Stimulated activated naive CD8-positive, alpha-beta T cell treated with anti-CD3 and anti-CD28 coated beads, Interleukin-15, amount 100 ng/mL, for 72 hours (primary cell): ENCODE results near the gene CD82.

Experiments
- ATAC-seq: fragments of 150-1000 bp; cut with Tn5 transposase; 2 replicates; pipeline ENCODE4 v1.10.0; 2021; ENCODE audit warnings: mild to moderate bottlenecking, moderate library complexity
- DNase-seq, 2 donors: peaks; one replicate each; pipeline ENCODE4 v3.0.0; 2021 to 2022
- H3K27ac Mint-ChIP-seq, 2 donors: one replicate each; pipeline ENCODE4 v1.8.0; 2022; ENCODE audit warnings: mild to moderate bottlenecking in 2 of 2, mixed read lengths in 2 of 2, moderate library complexity in 2 of 2
- H3K27me3 Mint-ChIP-seq: one replicate; pipeline ENCODE4 v1.8.0; 2022; ENCODE audit warnings: mixed read lengths
- H3K4me1 Mint-ChIP-seq: one replicate; pipeline ENCODE4 v1.8.0; 2022; ENCODE audit warnings: mild to moderate bottlenecking, mixed read lengths
- H3K4me3 Mint-ChIP-seq, 2 donors: one replicate each; pipeline ENCODE4 v1.8.0; 2022; ENCODE audit warnings: mild to moderate bottlenecking in 2 of 2, mixed read lengths in 2 of 2, moderate library complexity in 1 of 2
- H3K9me3 Mint-ChIP-seq, 2 donors: one replicate each; pipeline ENCODE4 v1.8.0; 2022; ENCODE audit warnings: mixed read lengths in 2 of 2

Gene CD82

GRCh38 chr11:44574610-44575287 lies 9.3 kb downstream of the CD82 start:
- H3K9me3 Mint-ChIP-seq = no peaks in the 10 kb centered on the region
- H3K4me1 Mint-ChIP-seq = peaks cover 98% of the 10 kb centered on the region
- H3K27me3 Mint-ChIP-seq = no peaks in the 10 kb centered on the region
- peak overlapping the region; percentile 96 to 97 for H3K27ac Mint-ChIP-seq
- ATAC-seq (peak; percentile 81), DNase-seq (peak in 1 of 2 donors; percentile 62)
- peak overlapping the region; percentile 80 to 88 for H3K4me3 Mint-ChIP-seq

GRCh38 chr11:44575288-44575672 lies 9.8 kb downstream of the CD82 start:
- H3K4me3 Mint-ChIP-seq = peak overlapping the region; percentile 80 to 88
- peaks cover 98% of the 10 kb centered on the region for H3K4me1 Mint-ChIP-seq
- ATAC-seq = peak; percentile 50
- H3K9me3 Mint-ChIP-seq = no peaks in the 10 kb centered on the region
- H3K27me3 Mint-ChIP-seq = no peaks in the 10 kb centered on the region
- H3K27ac Mint-ChIP-seq = peak overlapping the region; percentile 96 to 97
- DNase-seq = peak in 1 of 2 donors; percentile 49

DNA sequence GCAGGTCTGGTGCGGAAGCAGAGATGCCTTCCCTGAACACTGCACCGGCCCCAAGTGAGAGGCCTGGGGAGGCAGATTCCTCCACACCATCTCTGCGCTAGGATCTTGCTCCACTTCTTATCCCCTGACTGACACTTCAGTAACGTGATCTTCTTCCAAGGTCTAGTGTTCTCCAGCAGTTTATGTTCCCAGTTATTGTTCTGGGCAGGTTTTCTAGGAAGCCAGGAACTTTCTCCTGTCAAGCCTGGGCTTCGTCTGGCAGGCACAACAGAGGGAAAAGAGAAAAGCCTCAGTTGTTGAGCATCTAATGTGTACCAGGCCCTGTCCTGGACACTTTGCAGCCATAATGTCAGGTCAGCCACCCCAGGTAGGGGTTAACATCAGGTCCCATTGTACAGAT lies 10.5 kb downstream of the CD82 start:
- Mint-ChIP-seq H3K4me1 (peaks cover 98% of the 10 kb centered on the region), H3K4me3 (peak overlapping the region; percentile 83 to 88), H3K27ac (peak overlapping the region; percentile 71 to 92), H3K27me3 (no peaks in the 10 kb centered on the region), H3K9me3 (no peaks in the 10 kb centered on the region)
- no peak for DNase-seq
- no peak for ATAC-seq

- ATAC-seq = no peak
- Mint-ChIP-seq H3K27ac (peak overlapping the region; percentile 86 to 92), H3K4me3 (peak overlapping the region; percentile 83 to 88), H3K9me3 (no peaks in the 10 kb centered on the region), H3K27me3 (no peaks in the 10 kb centered on the region), H3K4me1 (peaks cover 96% of the 10 kb centered on the region)
- no peak for DNase-seq
These were observed 11.2 kb downstream of the CD82 start for GRCh38 chr11:44576656-44577055.

- ATAC-seq = no peak
- no peaks in the 10 kb centered on the region for H3K27me3 Mint-ChIP-seq
- H3K4me1 Mint-ChIP-seq = peaks cover 95% of the 10 kb centered on the region
- H3K4me3 Mint-ChIP-seq = peak overlapping the region; percentile 83 to 88
- DNase-seq = no peak
- peak overlapping the region; percentile 86 to 94 for H3K27ac Mint-ChIP-seq
- no peaks in the 10 kb centered on the region for H3K9me3 Mint-ChIP-seq
These were observed 11.9 kb downstream of the CD82 start for GRCh38 chr11:44577231-44577830.

DNA sequence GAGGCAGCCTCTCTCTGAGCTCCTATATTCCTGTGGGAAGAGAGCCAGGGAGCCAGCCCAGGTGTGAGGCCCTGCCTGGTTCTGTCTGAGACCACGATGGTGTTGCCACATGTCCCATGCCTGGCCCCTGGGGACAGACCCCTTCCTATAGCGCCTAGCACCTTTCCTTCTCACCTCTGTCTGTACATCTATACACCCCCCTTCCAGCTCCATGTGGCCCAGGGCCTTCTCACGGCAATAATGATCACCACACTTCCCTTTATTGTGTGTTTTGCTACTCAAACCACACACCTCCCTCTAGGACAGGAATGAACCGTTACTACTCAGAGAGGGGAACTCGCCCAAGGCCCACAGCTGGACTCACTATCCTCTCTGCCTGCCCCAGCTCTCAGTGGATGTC lies 12.8 kb downstream of the CD82 start:
- Mint-ChIP-seq H3K27me3 (no peaks in the 10 kb centered on the region), H3K9me3 (peaks cover 5 to 7% of the 10 kb centered on the region in 2 donors), H3K4me3 (peak overlapping the region; percentile 83 to 88), H3K27ac (peak overlapping the region; percentile 83 to 89), H3K4me1 (peaks cover 93% of the 10 kb centered on the region)
- DNase-seq (no peak), ATAC-seq (peak; percentile 53)

- H3K4me3 Mint-ChIP-seq = no peak overlapping the region
- H3K27ac Mint-ChIP-seq = peak overlapping the region; percentile 83 to 89
- peaks cover 93% of the 10 kb centered on the region for H3K4me1 Mint-ChIP-seq
- ATAC-seq (no peak), DNase-seq (no peak)
- peaks cover 5 to 7% of the 10 kb centered on the region in 2 donors for H3K9me3 Mint-ChIP-seq
- H3K27me3 Mint-ChIP-seq = no peaks in the 10 kb centered on the region
These were observed 13.9 kb downstream of the CD82 start for GRCh38 chr11:44579302-44579761.

GRCh38 chr11:44580701-44581100 lies 15.2 kb downstream of the CD82 start:
- peaks cover 5 to 7% of the 10 kb centered on the region in 2 donors for H3K9me3 Mint-ChIP-seq
- ATAC-seq = no peak
- H3K27me3 Mint-ChIP-seq = no peaks in the 10 kb centered on the region
- peaks cover 89% of the 10 kb centered on the region for H3K4me1 Mint-ChIP-seq
- DNase-seq = no peak
- H3K27ac Mint-ChIP-seq = no peak overlapping the region
- no peak overlapping the region for H3K4me3 Mint-ChIP-seq

DNA sequence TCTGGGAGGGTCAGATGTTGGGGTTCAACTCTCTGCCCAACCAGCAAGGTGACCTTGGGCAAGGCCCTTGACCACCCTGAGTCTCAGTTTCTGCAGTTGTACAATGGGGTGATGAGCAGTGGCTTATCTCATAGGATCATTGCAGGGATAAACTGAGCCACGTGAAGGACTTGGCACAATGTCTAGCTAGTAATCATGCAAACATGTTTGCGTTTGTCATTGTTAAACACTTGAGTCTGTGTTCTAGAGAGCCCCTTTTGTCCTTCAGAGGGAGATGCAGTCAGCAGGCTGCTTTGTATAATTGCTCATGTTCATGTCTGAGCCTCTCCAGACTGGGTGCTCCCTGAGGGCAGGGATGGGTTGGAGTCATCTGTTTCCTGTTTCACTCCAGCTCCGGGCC lies 15.8 kb downstream of the CD82 start:
- peaks cover 84% of the 10 kb centered on the region for H3K4me1 Mint-ChIP-seq
- no peak overlapping the region for H3K27ac Mint-ChIP-seq
- no peaks in the 10 kb centered on the region for H3K27me3 Mint-ChIP-seq
- no peak overlapping the region for H3K4me3 Mint-ChIP-seq
- DNase-seq (no peak), ATAC-seq (no peak)
- H3K9me3 Mint-ChIP-seq = peaks cover 5 to 7% of the 10 kb centered on the region in 2 donors

GRCh38 chr11:44582641-44583352 lies 17.3 kb downstream of the CD82 start:
- Mint-ChIP-seq H3K27me3 (no peaks in the 10 kb centered on the region), H3K4me1 (peaks cover 82% of the 10 kb centered on the region)

GRCh38 chr11:44583353-44583669 lies 17.8 kb downstream of the CD82 start:
- no peak for DNase-seq
- ATAC-seq = no peak
- H3K4me3 Mint-ChIP-seq = no peak overlapping the region
- H3K27me3 Mint-ChIP-seq = no peaks in the 10 kb centered on the region
- peaks cover 78% of the 10 kb centered on the region for H3K4me1 Mint-ChIP-seq
- peaks cover 5 to 7% of the 10 kb centered on the region in 2 donors for H3K9me3 Mint-ChIP-seq
- H3K27ac Mint-ChIP-seq = no peak overlapping the region

More at GRCh38 chr11:44582641-44583352, 17.3 kb downstream of the CD82 start:
- peak overlapping the region in 1 of 2 donors; percentile 65 for H3K27ac Mint-ChIP-seq
- H3K9me3 Mint-ChIP-seq = peaks cover 5 to 7% of the 10 kb centered on the region in 2 donors
- DNase-seq (no peak), ATAC-seq (no peak)
- no peak overlapping the region for H3K4me3 Mint-ChIP-seq

DNA sequence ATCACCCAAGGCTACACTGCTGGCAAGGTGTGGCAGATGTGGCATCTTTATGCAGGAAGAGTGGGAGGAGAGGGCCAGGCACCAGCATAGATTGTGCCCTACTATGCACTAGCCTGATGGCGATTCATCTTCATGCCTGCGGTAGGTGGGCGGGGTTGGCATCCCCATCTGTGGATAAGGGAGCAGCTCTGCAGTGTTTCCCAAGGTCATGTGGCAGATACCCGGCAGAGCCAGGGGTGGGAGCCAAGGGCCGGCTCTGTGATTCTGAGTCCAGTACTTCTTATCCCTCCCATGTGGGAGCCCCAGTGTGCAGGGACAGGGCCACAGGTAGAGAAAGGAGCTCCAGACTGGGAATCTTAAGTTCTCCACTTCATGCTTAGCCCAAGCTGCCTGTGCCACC lies 20.0 kb downstream of the CD82 start:
- DNase-seq (no peak), ATAC-seq (no peak)
- H3K27ac Mint-ChIP-seq = peak overlapping the region in 1 of 2 donors; percentile 19
- no peak overlapping the region for H3K4me3 Mint-ChIP-seq
- peaks cover 5 to 7% of the 10 kb centered on the region in 2 donors for H3K9me3 Mint-ChIP-seq
- peaks cover 67% of the 10 kb centered on the region for H3K4me1 Mint-ChIP-seq
- no peaks in the 10 kb centered on the region for H3K27me3 Mint-ChIP-seq

GRCh38 chr11:44589301-44589700 lies 23.8 kb downstream of the CD82 start:
- DNase-seq (no peak), ATAC-seq (no peak)
- no peak overlapping the region for H3K27ac Mint-ChIP-seq
- no peaks in the 10 kb centered on the region for H3K27me3 Mint-ChIP-seq
- H3K4me1 Mint-ChIP-seq = peaks cover 67% of the 10 kb centered on the region
- no peaks in the 10 kb centered on the region for H3K9me3 Mint-ChIP-seq
- no peak overlapping the region for H3K4me3 Mint-ChIP-seq

DNA sequence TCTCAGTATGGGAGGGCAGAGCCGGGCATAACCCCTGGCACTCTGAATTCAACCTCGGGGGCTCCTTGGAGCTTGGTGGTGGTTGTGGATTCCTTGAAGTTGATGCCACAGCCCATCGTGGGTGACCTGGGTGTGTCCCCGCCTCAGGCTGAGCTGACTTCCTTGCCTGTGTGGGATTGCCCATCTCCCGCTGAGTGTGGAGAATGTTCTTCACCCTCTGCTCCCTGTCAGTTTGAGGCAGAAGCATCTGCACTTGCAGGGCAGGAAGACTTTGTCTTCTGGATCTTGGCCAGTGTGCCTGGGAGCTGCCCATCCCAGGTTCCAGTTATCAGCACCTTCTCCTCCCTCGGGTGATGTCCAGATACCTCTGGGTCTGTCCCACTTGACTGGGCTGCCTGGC lies 25.3 kb downstream of the CD82 start:
- Mint-ChIP-seq H3K27me3 (no peaks in the 10 kb centered on the region), H3K4me1 (peaks cover 72% of the 10 kb centered on the region), H3K9me3 (no peaks in the 10 kb centered on the region), H3K27ac (peak overlapping the region in 1 of 2 donors; percentile 43), H3K4me3 (no peak overlapping the region)
- no peak for DNase-seq
- no peak for ATAC-seq

GRCh38 chr11:44591557-44591956 lies 26.1 kb downstream of the CD82 start:
- H3K4me1 Mint-ChIP-seq = peaks cover 78% of the 10 kb centered on the region
- H3K27ac Mint-ChIP-seq = no peak overlapping the region

More at GRCh38 chr11:44591557-44591956, 26.1 kb downstream of the CD82 start:
- no peak overlapping the region for H3K4me3 Mint-ChIP-seq
- no peaks in the 10 kb centered on the region for H3K9me3 Mint-ChIP-seq
- H3K27me3 Mint-ChIP-seq = no peaks in the 10 kb centered on the region
- ATAC-seq = no peak
- DNase-seq = no peak
